HepG2 (cell line): ENCODE data around the gene TM4SF18. TPM values are rescaled to one million over a fixed set of nuclear protein-coding genes. Genes with fewer than 3 reads are reported as not detected.

ENCODE experiments used
- ATRX ChIP-seq: sonication (generic); formaldehyde crosslinking; IDR thresholded peaks from 2 replicates; pipeline ENCODE4 v1.4.0; 2020; ENCODE audit warnings: missing genetic modification reagents, borderline replicate concordance
- CERS6 ChIP-seq: sonication (generic); formaldehyde crosslinking; IDR thresholded peaks from 2 replicates; pipeline ENCODE4 v1.5.0; 2020; ENCODE audit warnings: missing genetic modification reagents
- DZIP1 ChIP-seq: sonication (generic); formaldehyde crosslinking; IDR thresholded peaks from 2 replicates; pipeline ENCODE4 v1.5.0; 2020; ENCODE audit warnings: mild to moderate bottlenecking, missing genetic modification reagents
- FOXK1 ChIP-seq: sonication (generic); formaldehyde crosslinking; IDR thresholded peaks from 2 replicates; pipeline ENCODE4 v1.4.0; 2020; ENCODE audit warnings: low read depth, missing genetic modification reagents, borderline replicate concordance
- FOXP1 ChIP-seq, 2 experiments: fragments of 450-650 bp in 1 of 2; IDR thresholded peaks; 2 replicates each; pipeline ENCODE4 v1.6.1; 2017 to 2018; ENCODE audit warnings: antibody characterized with exemption in 1 of 2
- HES4 ChIP-seq: sonication (generic); formaldehyde crosslinking; IDR thresholded peaks from 2 replicates; pipeline ENCODE4 v1.9.0; 2021; ENCODE audit warnings: mild to moderate bottlenecking, missing genetic modification reagents, borderline replicate concordance
- HNRNPK ChIP-seq: fragments of 200-400 bp; formaldehyde crosslinking; IDR thresholded peaks from 2 replicates; pipeline ENCODE4 v1.6.1; 2018; ENCODE audit warnings: low read length, low read depth, moderate library complexity, mild to moderate bottlenecking; ENCODE audit not compliant: poor library complexity, severe bottlenecking
- IKZF1 ChIP-seq: fragments of 450-650 bp; IDR thresholded peaks from 2 replicates; pipeline ENCODE4 v1.7.1; 2016
- MYPOP ChIP-seq: sonication (generic); formaldehyde crosslinking; IDR thresholded peaks from 2 replicates; pipeline ENCODE4 v1.8.1; 2023; ENCODE audit warnings: mild to moderate bottlenecking, moderate library complexity, missing genetic modification reagents
- NFATC3 ChIP-seq: sonication (generic); formaldehyde crosslinking; IDR thresholded peaks from 2 replicates; pipeline ENCODE4 v1.5.1; 2020; ENCODE audit warnings: mild to moderate bottlenecking, missing genetic modification reagents
- NFE2L1 ChIP-seq: sonication (generic); formaldehyde crosslinking; IDR thresholded peaks from 2 replicates; pipeline ENCODE4 v1.4.0; 2020; ENCODE audit warnings: missing genetic modification reagents, mild to moderate bottlenecking, borderline replicate concordance
- PRDM15 ChIP-seq: sonication (generic); formaldehyde crosslinking; IDR thresholded peaks from 2 replicates; pipeline ENCODE4 v1.4.0; 2020; ENCODE audit warnings: missing genetic modification reagents
- SP1 ChIP-seq, 2 experiments: fragments of 450-650 bp in 1 of 2; sonication (generic) in 1 of 2; formaldehyde crosslinking in 1 of 2; IDR thresholded peaks; 2 replicates each; pipeline versions ENCODE4 v1.4.0 to v1.6.1; 2016 to 2020; ENCODE audit warnings: missing genetic modification reagents in 1 of 2
- ZMAT5 ChIP-seq: sonication (generic); formaldehyde crosslinking; IDR thresholded peaks from 2 replicates; pipeline ENCODE4 v1.5.0; 2020; ENCODE audit warnings: mild to moderate bottlenecking, low read depth, missing genetic modification reagents, borderline replicate concordance
- ZNF205 ChIP-seq: IDR thresholded peaks from 2 replicates; pipeline ENCODE4 v1.6.1; 2018; ENCODE audit warnings: missing biosample characterization, missing genetic modification reagents
- ZNF333 ChIP-seq: sonication (generic); formaldehyde crosslinking; IDR thresholded peaks from 2 replicates; pipeline ENCODE4 v1.4.0; 2020; ENCODE audit warnings: mild to moderate bottlenecking, missing genetic modification reagents, borderline replicate concordance
- ZNF619 ChIP-seq: sonication (generic); formaldehyde crosslinking; IDR thresholded peaks from 2 replicates; pipeline ENCODE4 v1.4.0; 2020; ENCODE audit warnings: mild to moderate bottlenecking, missing genetic modification reagents
- ZNF678 ChIP-seq: sonication (generic); formaldehyde crosslinking; IDR thresholded peaks from 2 replicates; pipeline ENCODE4 v1.4.0; 2020; ENCODE audit warnings: mild to moderate bottlenecking, missing genetic modification reagents
- ZSCAN20 ChIP-seq: sonication (generic); formaldehyde crosslinking; IDR thresholded peaks from 2 replicates; pipeline ENCODE4 v1.4.0; 2020; ENCODE audit warnings: missing genetic modification reagents, mild to moderate bottlenecking, borderline replicate concordance
- polyA plus RNA-seq, 8 experiments: library from polyadenylated mRNA; depleted of rRNA in 3 of 8; stranded (reverse) in 7 of 8; unstranded in 1 of 8; fragments of >200 nt; fragmentation: Illumina TruSeq in 4 of 8; extraction: Trizol in 4 of 8; gene quantifications; 2 replicates each; pipeline versions ENCODE4 v1.2.1 to v1.2.3, GENCODE V29; 2011 to 2016; ENCODE audit warnings: low read depth in 4 of 8, missing spikeins in 1 of 8, mixed read lengths in 1 of 8; ENCODE audit not compliant: insufficient read depth in 1 of 8
- total RNA-seq, 5 experiments: library from RNA; depleted of rRNA; stranded (reverse); fragments of >200 nt; fragmentation: Illumina TruSeq; extraction: Trizol; gene quantifications; 2 replicates each; pipeline ENCODE4 v1.2.3, GENCODE V29; 2016; ENCODE audit warnings: low read depth in 1 of 5

Gene TM4SF18
- total and polyA plus RNA-seq, 2 of the 13 experiments (the other 11 are each of a cell fraction or from before 2014, with no cell fraction given): 0.15 TPM; not detected in 1

GRCh38 chr3:149377408-149378364, 44.2 kb upstream of the TM4SF18 start, which contains the start of gene TM4SF1 (continued):
- TF ChIP-seq CERS6 (CRISPR knock-in tag): no peak
- TF ChIP-seq PRDM15 (CRISPR knock-in tag): peak; percentile 79; the same call in 1 of the 2 replicates
- no peak for TF ChIP-seq NFE2L1 (CRISPR knock-in tag)
- TF ChIP-seq FOXK1: 0 out of 2 replicates have a peak, but pooled peaks have one; percentile 41
- no peak for TF ChIP-seq ZSCAN20 (CRISPR knock-in tag)
- TF ChIP-seq DZIP1 (CRISPR knock-in tag): no peak
- TF ChIP-seq ZNF205 (CRISPR knock-in tag): no peak
- TF ChIP-seq HES4 (CRISPR knock-in tag): no peak
- peak; percentile 28; the same call in 1 of the 2 replicates for TF ChIP-seq ZNF678 (CRISPR knock-in tag)
- TF ChIP-seq IKZF1: no peak
- TF ChIP-seq ZMAT5 (CRISPR knock-in tag): no peak
- TF ChIP-seq MYPOP: no peak
- no peak for TF ChIP-seq ZNF333 (CRISPR knock-in tag)
- TF ChIP-seq NFATC3 (CRISPR knock-in tag): peak; percentile 66; the same call in 1 of the 2 replicates
- no peak for TF ChIP-seq HNRNPK
- TF ChIP-seq SP1 (IDR thresholded peaks at IDR 0.05): no peak
- TF ChIP-seq SP1 (CRISPR knock-in tag; IDR thresholded peaks at IDR 0.05): 0 out of 2 replicates have a peak, but pooled peaks have one; percentile 39
- no peak for TF ChIP-seq ZNF619 (CRISPR knock-in tag)
- TF ChIP-seq ATRX: no peak
- TF ChIP-seq FOXP1 (IDR thresholded peaks at IDR 0.05): no peak
- TF ChIP-seq FOXP1 (CRISPR knock-in tag; IDR thresholded peaks at IDR 0.05): peak; percentile 47; the same call in 1 of the 2 replicates
